K562 (cell line): Measurements from ENCODE around the gene CLCN6. TPM values are rescaled to one million over a fixed set of nuclear protein-coding genes. Genes with fewer than 3 reads are reported as not detected.
A peak's percentile ranks its signal among the peaks of the same experiment; 100 is the strongest.

Experiments
- CBX5 ChIP-seq: IDR thresholded peaks from 2 replicates; pipeline ENCODE4 v1.6.1; 2014; ENCODE audit warnings: low read depth, borderline replicate concordance
- CEBPG ChIP-seq, 3 experiments: fragments of 200-800 bp in 1 of 3; sonication (Bioruptor generic) in 1 of 3; sonication (generic) in 1 of 3; formaldehyde crosslinking in 1 of 3; IDR thresholded peaks in 2 of 3; conservative IDR thresholded peaks in 1 of 3; 2 replicates each; pipeline versions ENCODE4 v1.6.1 to v1.8.0; 2016 to 2022; ENCODE audit warnings: missing compliant biosample characterization in 2 of 3, missing genetic modification characterization in 2 of 3, mild to moderate bottlenecking in 1 of 3, missing genetic modification reagents in 1 of 3
- DEAF1 ChIP-seq: fragments of 450-650 bp; formaldehyde crosslinking; IDR thresholded peaks from 2 replicates; pipeline ENCODE4 v1.4.0; 2020; ENCODE audit warnings: mild to moderate bottlenecking, moderate library complexity
- E2F6 ChIP-seq, 2 experiments: IDR thresholded peaks; 2 replicates each; pipeline ENCODE4 v1.6.1; 2011; ENCODE audit warnings: borderline replicate concordance in 1 of 2, control low read depth in 1 of 2, low read depth in 1 of 2, low read length in 1 of 2, mild to moderate bottlenecking in 1 of 2, mixed read lengths in 1 of 2, moderate library complexity in 1 of 2; ENCODE audit not compliant: insufficient read depth in 1 of 2, insufficient read length in 1 of 2, poor library complexity in 1 of 2, severe bottlenecking in 1 of 2; ENCODE audit errors: extremely low read depth in 1 of 2
- ESRRB ChIP-seq: fragments of 250-450 bp; sonication (Bioruptor Pico); IDR thresholded peaks from 2 replicates; pipeline ENCODE4 v1.5.0; 2020; ENCODE audit warnings: mild to moderate bottlenecking, moderate library complexity, borderline replicate concordance
- ETV6 ChIP-seq, 3 experiments: fragments of 150-350 bp in 1 of 3; sonication (generic) in 1 of 3; formaldehyde crosslinking in 1 of 3; IDR thresholded peaks; 2 replicates each; pipeline versions ENCODE4 v1.6.1 to v1.8.0; 2014 to 2022; ENCODE audit warnings: borderline replicate concordance in 2 of 3, low read depth in 2 of 3, antibody characterized with exemption in 1 of 3, low read length in 1 of 3, mild to moderate bottlenecking in 1 of 3, missing genetic modification reagents in 1 of 3
- FOXM1 ChIP-seq, 2 experiments: fragments of 450-650 bp in 1 of 2; sonication (generic) in 1 of 2; formaldehyde crosslinking in 1 of 2; IDR thresholded peaks; 2 replicates each; pipeline versions ENCODE4 v1.6.1 to v1.9.0; 2017 to 2022; ENCODE audit warnings: low read depth in 2 of 2, mild to moderate bottlenecking in 2 of 2, missing genetic modification reagents in 1 of 2, moderate library complexity in 1 of 2
- HNRNPL ChIP-seq: fragments of 200-400 bp; formaldehyde crosslinking; IDR thresholded peaks from 2 replicates; pipeline ENCODE4 v1.6.1; 2017; ENCODE audit warnings: low read depth, mild to moderate bottlenecking, low read length
- NFIX ChIP-seq: fragments of 250-450 bp; sonication (Bioruptor Pico); IDR thresholded peaks from 2 replicates; pipeline ENCODE4 v1.4.0; 2020; ENCODE audit warnings: low read depth, mild to moderate bottlenecking, moderate library complexity
- PCBP1 ChIP-seq: fragments of 200-400 bp; formaldehyde crosslinking; IDR thresholded peaks from 2 replicates; pipeline ENCODE4 v1.6.1; 2018; ENCODE audit warnings: mild to moderate bottlenecking, low read depth, low read length; ENCODE audit not compliant: poor library complexity, severe bottlenecking
- PREB ChIP-seq: sonication (generic); formaldehyde crosslinking; IDR thresholded peaks from 2 replicates; pipeline ENCODE4 v1.8.1; 2023; ENCODE audit warnings: mild to moderate bottlenecking, missing genetic modification reagents
- PRMT5 ChIP-seq: sonication (generic); formaldehyde crosslinking; IDR thresholded peaks from 2 replicates; pipeline ENCODE4 v1.5.0; 2020; ENCODE audit warnings: missing genetic modification reagents
- RBM39 ChIP-seq: fragments of 200-400 bp; formaldehyde crosslinking; optimal IDR thresholded peaks from 2 replicates; pipeline ENCODE3; 2018; ENCODE audit warnings: low read depth, low read length
- SIX5 ChIP-seq, 2 experiments: IDR thresholded peaks; 2 replicates each; pipeline ENCODE4 v1.6.1; 2011; ENCODE audit warnings: low read length in 2 of 2, borderline replicate concordance in 1 of 2, low read depth in 1 of 2, mild to moderate bottlenecking in 1 of 2, moderate library complexity in 1 of 2; ENCODE audit not compliant: insufficient read depth in 1 of 2
- SPI1 ChIP-seq: IDR thresholded peaks from 2 replicates; pipeline ENCODE4 v1.6.1; 2011; ENCODE audit warnings: low read depth, low read length, control low read depth, borderline replicate concordance
- WHSC1 ChIP-seq: IDR thresholded peaks from one replicate; pipeline ENCODE4 v1.6.1; 2012; ENCODE audit warnings: low read length, control low read depth, inconsistent platforms
- YBX1 ChIP-seq: fragments of 450-650 bp; IDR thresholded peaks from 2 replicates; pipeline ENCODE4 v1.7.1; 2016; ENCODE audit warnings: mild to moderate bottlenecking
- ZNF140 ChIP-seq: fragments of 250-450 bp; sonication (Bioruptor Pico); IDR thresholded peaks from 2 replicates; pipeline ENCODE4 v1.8.0; 2021; ENCODE audit warnings: moderate library complexity, mild to moderate bottlenecking, inconsistent platforms
- ZNF143 ChIP-seq: sonication (generic); formaldehyde crosslinking; IDR thresholded peaks from 2 replicates; pipeline ENCODE4 v1.9.0; 2022; ENCODE audit warnings: mild to moderate bottlenecking, missing genetic modification reagents
- ZNF347 ChIP-seq: fragments of 450-650 bp; formaldehyde crosslinking; IDR thresholded peaks from 2 replicates; pipeline ENCODE4 v1.4.0; 2020; ENCODE audit warnings: low read depth, mild to moderate bottlenecking, moderate library complexity
- ZNF644 ChIP-seq: fragments of 200-800 bp; sonication (Bioruptor generic); IDR thresholded peaks from 2 replicates; pipeline ENCODE4 v1.6.1; 2016; ENCODE audit warnings: low read depth, missing genetic modification characterization, missing compliant biosample characterization
- polyA plus RNA-seq, 8 experiments: library from polyadenylated mRNA; depleted of rRNA in 4 of 8; stranded (reverse) in 5 of 8; unstranded in 3 of 8; fragments of >200 nt; fragmentation: Nextera tagmentation in 2 of 8; fragmentation: Illumina TruSeq in 1 of 8; extraction: Ambion mirVana in 2 of 8; extraction: Trizol in 1 of 8; gene quantifications; 2 replicates each; pipeline versions ENCODE4 v1.2.1 to v1.2.3, GENCODE V29; 2011 to 2014; ENCODE audit warnings: inconsistent platforms in 1 of 8, missing spikeins in 1 of 8
- total RNA-seq, 7 experiments: library from RNA; depleted of rRNA in 6 of 7; stranded (reverse); fragments of >200 nt in 6 of 7; fragmentation: Illumina TruSeq in 2 of 7; extraction: Trizol in 2 of 7; gene quantifications; 2 replicates each; pipeline versions ENCODE4 v1.2.1 to v1.2.3, GENCODE V29; 2011 to 2021; ENCODE audit warnings: low replicate concordance in 1 of 7

Gene CLCN6
- total and polyA plus RNA-seq, 9 of the 15 experiments (the other 6 are each of a cell fraction or from before 2014, with no cell fraction given): 2.0 to 21.8 (median 13.6) TPM

- no peak for TF ChIP-seq DEAF1 (CRISPR knock-in tag)
- TF ChIP-seq SPI1: no peak
- TF ChIP-seq ZNF644 (tag): peak; percentile 86
- TF ChIP-seq CEBPG (CRISPR knock-in tag; IDR thresholded peaks at IDR 0.05): peak; percentile 64
- TF ChIP-seq CEBPG (tag; conservative IDR thresholded peaks at IDR 0.05 in 1 of 2, IDR thresholded peaks at IDR 0.05 in 1 of 2): 0 out of 4 replicates have a peak, but pooled peaks of 1 of the 2 experiments have one; percentile 19
- 0 out of 2 replicates have a peak, but pooled peaks have one; percentile 33 for TF ChIP-seq ESRRB (CRISPR knock-in tag)
- TF ChIP-seq ZNF347: no peak
- no peak for TF ChIP-seq PREB (CRISPR knock-in tag)
- TF ChIP-seq ETV6 (IDR thresholded peaks at IDR 0.05; ENCODE audit: borderline replicate concordance in 1 of 2, low read depth in 2 of 2, low read length in 1 of 2): no peak
- TF ChIP-seq ETV6 (CRISPR knock-in tag; IDR thresholded peaks at IDR 0.05; ENCODE audit: borderline replicate concordance): no peak
- TF ChIP-seq ZNF140 (CRISPR knock-in tag): no peak
- no peak for TF ChIP-seq SIX5 (IDR thresholded peaks at IDR 0.05; ENCODE audit: borderline replicate concordance in 1 of 2, insufficient read depth in 1 of 2, low read depth in 1 of 2, low read length in 2 of 2)
- TF ChIP-seq RBM39: no peak
- no peak for TF ChIP-seq PCBP1
- no peak for TF ChIP-seq CBX5
- TF ChIP-seq FOXM1 (IDR thresholded peaks at IDR 0.05; ENCODE audit: low read depth): peak; percentile 77
- TF ChIP-seq FOXM1 (CRISPR knock-in tag; IDR thresholded peaks at IDR 0.05; ENCODE audit: low read depth): no peak
- TF ChIP-seq ZNF143 (CRISPR knock-in tag): peak; percentile 51; the same call in 1 of the 2 replicates
- TF ChIP-seq NFIX (CRISPR knock-in tag): peak; percentile 50; the same call in 1 of the 2 replicates
- no peak for TF ChIP-seq YBX1
- TF ChIP-seq E2F6 (IDR thresholded peaks at IDR 0.05; ENCODE audit: borderline replicate concordance in 1 of 2, extremely low read depth in 1 of 2, insufficient read depth in 1 of 2, insufficient read length in 1 of 2, low read depth in 1 of 2, low read length in 1 of 2, poor library complexity in 1 of 2, severe bottlenecking in 1 of 2): peak; percentile 67 to 78
- TF ChIP-seq PRMT5: no peak
- TF ChIP-seq HNRNPL: no peak
- no peak for TF ChIP-seq WHSC1
Observed at GRCh38 chr1:11842154-11843041, 36.4 kb downstream of the CLCN6 start (continued).
